ENCODE results near the gene RUNX2. TPM values are rescaled to one million over a fixed set of nuclear protein-coding genes. Genes with fewer than 3 reads are reported as not detected.

RUNX2 gene
- total and polyA plus RNA-seq, 12 donors = 0.28 to 4.5 (median 1.8) TPM

GRCh38 chr6:45479834-45480751 lies 152.0 kb downstream of the RUNX2 start:
- Histone ChIP-seq H3K4me1 (replicated peaks in 1 of 2) (no peaks in the 10 kb centered on the region), H3K27me3 (no peaks in the 10 kb centered on the region), H3K27ac (no peak overlapping the region), H3K9me3 (replicated peaks in 1 of 3) (no peaks in the 10 kb centered on the region), H3K36me3 (replicated peaks in 1 of 2) (no peaks in the 10 kb centered on the region), H3K4me3 (no peak overlapping the region)
- peak in 1 of 7 donors; percentile 6 for DNase-seq
- intact Hi-C loops (cut with DNase I) = no loop called here
- no peak for TF ChIP-seq POLR2A (IDR thresholded peaks at IDR 0.05)
- TF ChIP-seq CTCF (IDR thresholded peaks at IDR 0.05) = no peak
- 61 to 68% (median 64%) methylated on average over 7 of the region's 7 CpGs for WGBS, 4 donors

- DNase-seq = no peak
- Histone ChIP-seq H3K4me3 (no peak overlapping the region), H3K4me1 (replicated peaks in 1 of 2) (no peaks in the 10 kb centered on the region), H3K36me3 (replicated peaks in 1 of 2) (no peaks in the 10 kb centered on the region), H3K27ac (no peak overlapping the region), H3K9me3 (replicated peaks in 1 of 3) (no peaks in the 10 kb centered on the region), H3K27me3 (no peaks in the 10 kb centered on the region)
- TF ChIP-seq CTCF (IDR thresholded peaks at IDR 0.05) (no peak), POLR2A (IDR thresholded peaks at IDR 0.05) (no peak)
- intact Hi-C loops (cut with DNase I) = no loop called here
- WGBS, 4 donors = 62 to 65% (median 63%) methylated on average over 7 of the region's 7 CpGs
These were observed 152.8 kb downstream of the RUNX2 start for GRCh38 chr6:45480752-45481415.

GRCh38 chr6:45483021-45483420 lies 154.9 kb downstream of the RUNX2 start:
- intact Hi-C loops (cut with DNase I) = no loop called here
- H3K4me3 ChIP-seq = no peak overlapping the region
- no peaks in the 10 kb centered on the region for H3K9me3 ChIP-seq (replicated peaks in 1 of 3)
- H3K4me1 ChIP-seq (replicated peaks in 1 of 2) = no peaks in the 10 kb centered on the region
- no peaks in the 10 kb centered on the region for H3K36me3 ChIP-seq (replicated peaks in 1 of 2)
- peak overlapping the region in 2 of 5 donors; percentile 41 to 53 for H3K27ac ChIP-seq
- H3K27me3 ChIP-seq = no peaks in the 10 kb centered on the region
- peak in 4 of 7 donors; percentile 34 to 48 (median 40) for DNase-seq
- WGBS, 4 donors = 42 to 73% (median 57%) methylated on average over 3 of the region's 3 CpGs
- TF ChIP-seq CTCF (IDR thresholded peaks at IDR 0.05) (no peak), POLR2A (IDR thresholded peaks at IDR 0.05) (no peak)

- intact Hi-C loops (cut with DNase I) = no loop called here
- DNase-seq = no peak
- no peaks in the 10 kb centered on the region for H3K9me3 ChIP-seq (replicated peaks in 1 of 3)
- H3K27me3 ChIP-seq = no peaks in the 10 kb centered on the region
- TF ChIP-seq CTCF (IDR thresholded peaks at IDR 0.05) = no peak
- TF ChIP-seq POLR2A (IDR thresholded peaks at IDR 0.05) = no peak
- no peaks in the 10 kb centered on the region for H3K36me3 ChIP-seq (replicated peaks in 1 of 2)
- 72 to 80% (median 76%) methylated on average over 5 of the region's 5 CpGs for WGBS, 4 donors
- no peak overlapping the region for H3K4me3 ChIP-seq
- H3K4me1 ChIP-seq (replicated peaks in 1 of 2) = no peaks in the 10 kb centered on the region
- H3K27ac ChIP-seq = peak overlapping the region in 1 of 5 donors; percentile 30
These were observed 155.4 kb downstream of the RUNX2 start for GRCh38 chr6:45483501-45483900.
